ENCODE results near the gene ART3. TPM values are rescaled to one million over a fixed set of nuclear protein-coding genes. Genes with fewer than 3 reads are reported as not detected.

The ART3 gene
- polyA plus RNA-seq, 3 donors = not detected

- intact Hi-C loops (cut with micrococcal nuclease) = loop anchor here in 1 of 2 donors (10.0 kb wide), 1 partner anchor 157 kb away; the partner anchor contains the start of gene PPEF2
- H3K36me3 ChIP-seq (replicated peaks in 1 of 2; ENCODE audit: control insufficient read depth in 1 of 2, insufficient read depth in 2 of 2, low read length in 2 of 2) = no peaks in the 10 kb centered on the region
- H3K27me3 ChIP-seq (ENCODE audit: control insufficient read depth in 2 of 2, insufficient read depth in 2 of 2, low read length in 2 of 2) = no peaks in the 10 kb centered on the region
- no peak overlapping the region for H3K9ac ChIP-seq (ENCODE audit: insufficient read depth, low read length, poor library complexity, severe bottlenecking)
- H3K27ac ChIP-seq (ENCODE audit: low read depth in 1 of 2, low read length in 2 of 2) = no peak overlapping the region
- Mint-ChIP-seq H3K4me1 (peaks cover 41% of the 10 kb centered on the region), H3K9me3 (no peaks in the 10 kb centered on the region), H3K36me3 (no peaks in the 10 kb centered on the region), H3K4me3 (peak overlapping the region in 1 of 2 donors; percentile 46), H3K27ac (peak overlapping the region in 4 of 7 donors; percentile 4 to 63 (median 50)), H3K27me3 (ENCODE audit: low read depth in 3 of 3) (peaks cover 0 to 2% (median 0%) of the 10 kb centered on the region in 3 donors)
- H3K4me2 ChIP-seq (replicated peaks; ENCODE audit: extremely low read depth, low read length, poor library complexity, severe bottlenecking) = peak overlapping the region; percentile 20
- no peak for TF ChIP-seq CTCF (IDR thresholded peaks at IDR 0.05)
- no peak overlapping the region for H2AFZ ChIP-seq (ENCODE audit: insufficient read depth, low read depth, low read length, poor library complexity, severe bottlenecking)
- H3K9me3 ChIP-seq (replicated peaks in 1 of 2; ENCODE audit: control insufficient read depth in 1 of 2, insufficient read depth in 1 of 2, low read length in 2 of 2) = no peaks in the 10 kb centered on the region
- DNase-seq = peak; percentile 23 to 60 (median 52)
- H4K20me1 ChIP-seq (ENCODE audit: insufficient read depth, low read length) = no peaks in the 10 kb centered on the region
- H3K4me3 ChIP-seq (replicated peaks in 1 of 3; ENCODE audit: low read depth in 2 of 3, low read length in 3 of 3) = no peak overlapping the region
- WGBS (ENCODE audit: insufficient coverage) = no CpG with 5 or more reads among the region's 1 CpG
- H3K79me2 ChIP-seq (ENCODE audit: insufficient read depth, low read length) = no peaks in the 10 kb centered on the region
- peaks cover 28 to 43% of the 10 kb centered on the region in 2 donors for H3K4me1 ChIP-seq (ENCODE audit: control insufficient read depth in 1 of 2, insufficient read depth in 2 of 2, low read length in 2 of 2)
Measured at GRCh38 chr4:76061982-76062381, 12.5 kb upstream of the ART3 start.

- H4K20me1 ChIP-seq (ENCODE audit: insufficient read depth, low read length) = no peaks in the 10 kb centered on the region
- H3K4me3 Mint-ChIP-seq = no peak overlapping the region
Measured at GRCh38 chr4:76066546-76066945, 8.0 kb upstream of the ART3 start.

More at GRCh38 chr4:76066546-76066945, 8.0 kb upstream of the ART3 start:
- H3K36me3 ChIP-seq (replicated peaks in 1 of 2; ENCODE audit: control insufficient read depth in 1 of 2, insufficient read depth in 2 of 2, low read length in 2 of 2) = no peaks in the 10 kb centered on the region
- no peaks in the 10 kb centered on the region for H3K9me3 ChIP-seq (replicated peaks in 1 of 2; ENCODE audit: control insufficient read depth in 1 of 2, insufficient read depth in 1 of 2, low read length in 2 of 2)
- H3K9ac ChIP-seq (ENCODE audit: insufficient read depth, low read length, poor library complexity, severe bottlenecking) = no peak overlapping the region
- H3K27me3 ChIP-seq (ENCODE audit: control insufficient read depth in 2 of 2, insufficient read depth in 2 of 2, low read length in 2 of 2) = no peaks in the 10 kb centered on the region
- H3K4me1 Mint-ChIP-seq = peaks cover 6% of the 10 kb centered on the region
- no peak overlapping the region for H3K27ac ChIP-seq (ENCODE audit: low read depth in 1 of 2, low read length in 2 of 2)
- H3K9me3 Mint-ChIP-seq = no peaks in the 10 kb centered on the region
- TF ChIP-seq CTCF (IDR thresholded peaks at IDR 0.05) = no peak
- intact Hi-C loops (cut with micrococcal nuclease) = loop anchor here (2.0 to 10.0 kb wide), 2 partner anchors 70 to 162 kb away; partner anchors contain the start of gene PPEF2 (in 1 of the 2)
- no peak for DNase-seq
- no peak overlapping the region for H3K4me3 ChIP-seq (replicated peaks in 1 of 3; ENCODE audit: low read depth in 2 of 3, low read length in 3 of 3)
- WGBS (ENCODE audit: insufficient coverage) = 100% methylated on average over 1 of the region's 3 CpGs
- no peak overlapping the region for H3K4me2 ChIP-seq (replicated peaks; ENCODE audit: extremely low read depth, low read length, poor library complexity, severe bottlenecking)
- peaks cover 0 to 3% (median 2%) of the 10 kb centered on the region in 3 donors for H3K27me3 Mint-ChIP-seq (ENCODE audit: low read depth in 3 of 3)
- H3K4me1 ChIP-seq (ENCODE audit: control insufficient read depth in 1 of 2, insufficient read depth in 2 of 2, low read length in 2 of 2) = peaks cover 3 to 10% of the 10 kb centered on the region in 2 donors
- no peak overlapping the region for H3K27ac Mint-ChIP-seq
- H3K36me3 Mint-ChIP-seq = no peaks in the 10 kb centered on the region
- peak overlapping the region; percentile 51 for H2AFZ ChIP-seq (ENCODE audit: insufficient read depth, low read depth, low read length, poor library complexity, severe bottlenecking)
- no peaks in the 10 kb centered on the region for H3K79me2 ChIP-seq (ENCODE audit: insufficient read depth, low read length)
